GM12801 (cell line): ENCODE results near the gene ZFAND5.

Experiments used
- CTCF ChIP-seq: IDR thresholded peaks from one replicate; pipeline ENCODE4 v1.5.1; 2011; ENCODE audit warnings: control low read depth; ENCODE audit not compliant: insufficient read length; ENCODE audit errors: extremely low read depth

Gene ZFAND5

GRCh38 chr9:72334658-72335337, 30.2 kb downstream of the ZFAND5 start:
- TF ChIP-seq CTCF, result no peak

GRCh38 chr9:72333709-72334108, 31.3 kb downstream of the ZFAND5 start:
- no peak for TF ChIP-seq CTCF

GRCh38 chr9:72333197-72333596, 31.8 kb downstream of the ZFAND5 start:
- TF ChIP-seq CTCF, result no peak

GRCh38 chr9:72332351-72332750, 32.7 kb downstream of the ZFAND5 start:
- no peak for TF ChIP-seq CTCF

GRCh38 chr9:72327631-72328030, 37.4 kb downstream of the ZFAND5 start:
- no peak for TF ChIP-seq CTCF

GRCh38 chr9:72326641-72327040, 38.4 kb downstream of the ZFAND5 start:
- no peak for TF ChIP-seq CTCF

- no peak for TF ChIP-seq CTCF
Measured at GRCh38 chr9:72324974-72325373, 40.0 kb downstream of the ZFAND5 start.
